Type B pancreatic cell (in vitro differentiated cells): ENCODE data around the gene RD3L. TPM values are rescaled to one million over a fixed set of nuclear protein-coding genes. Genes with fewer than 3 reads are reported as not detected.
"Not testable (repeated sequence)": the region's sequence is repeated elsewhere in the genome, so short reads cannot be mapped to it uniquely, and the experiment has no call there.

ENCODE experiments used
- DNase-seq: peaks from one replicate; pipeline ENCODE4 v3.0.0; 2021; ENCODE audit warnings: mixed read lengths; ENCODE audit not compliant: unreplicated experiment; ENCODE audit errors: extremely low spot score
- H3K27ac Mint-ChIP-seq: 2 replicates; pipeline ENCODE4 v1.8.0; 2021; ENCODE audit warnings: mild to moderate bottlenecking, mixed read lengths
- H3K27me3 Mint-ChIP-seq: 2 replicates; pipeline ENCODE4 v1.8.0; 2021; ENCODE audit warnings: mixed read lengths
- H3K36me3 Mint-ChIP-seq: 2 replicates; pipeline ENCODE4 v1.8.0; 2021; ENCODE audit warnings: mixed read lengths
- H3K4me1 Mint-ChIP-seq: one replicate; pipeline ENCODE4 v1.8.0; 2021; ENCODE audit warnings: mixed read lengths; ENCODE audit not compliant: unreplicated experiment
- H3K4me3 Mint-ChIP-seq: 2 replicates; pipeline ENCODE4 v1.8.0; 2021; ENCODE audit warnings: mild to moderate bottlenecking, mixed read lengths
- H3K9me3 Mint-ChIP-seq: 2 replicates; pipeline ENCODE4 v1.8.0; 2021; ENCODE audit warnings: mixed read lengths
- long read RNA-seq: library from polyadenylated mRNA; unstranded; transcript quantifications from one replicate; pipeline ENCODE4 v2.0.0, GENCODE V29; 2020
- total RNA-seq: library from RNA; stranded (reverse); gene quantifications from 2 replicates; pipeline ENCODE4 v1.2.1, GENCODE V29; 2021; ENCODE audit warnings: low replicate concordance
- TF ChIP-seq, protein P1 (sequence below): fragments of 200-600 bp; sonication (generic); conservative IDR thresholded peaks from 2 replicates; pipeline ENCODE4 v1.5.0; 2021; ENCODE audit warnings: antibody characterized with exemption, mild to moderate bottlenecking

Gene RD3L
- total RNA-seq: not detected in 2 replicates
- long read RNA-seq: 0 reads

DNA sequence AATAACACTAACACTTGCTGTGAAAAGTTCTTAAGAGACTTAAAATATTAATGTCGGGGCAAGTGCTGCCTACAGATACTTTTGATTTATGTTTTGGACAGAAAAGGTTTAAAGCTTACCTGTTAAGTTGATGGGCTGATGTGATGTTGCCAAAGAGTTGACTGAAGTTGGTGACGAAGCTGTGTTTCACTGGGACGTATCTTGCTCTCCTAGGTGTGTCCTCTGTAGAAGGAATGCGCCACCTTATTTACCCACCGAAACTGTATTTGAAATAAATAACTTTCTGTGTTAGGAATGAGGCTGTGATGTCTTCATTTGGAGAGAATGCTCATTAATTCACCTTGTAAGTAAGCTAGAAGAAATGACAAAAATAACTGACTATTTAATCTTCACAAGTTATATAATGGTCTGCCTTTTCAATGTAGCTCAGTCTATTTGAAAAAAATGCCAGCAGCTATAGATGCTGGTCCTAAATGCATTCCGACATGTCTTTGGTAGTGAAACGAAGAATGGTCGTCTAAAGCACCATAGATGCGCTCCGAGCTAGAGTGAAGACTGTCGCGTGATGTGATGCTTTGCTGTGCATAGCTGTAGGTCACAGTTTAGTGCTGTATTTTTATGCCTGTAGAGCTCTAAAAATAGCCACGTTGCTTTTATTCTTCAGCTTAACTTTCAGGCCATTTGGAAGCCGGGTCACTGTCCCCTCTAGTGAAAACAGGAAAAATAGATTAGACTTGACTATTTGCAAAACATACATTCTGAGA is at the start of gene RD3L:
Gene RD3L (minus strand): TSS at position 557 of the 764 bp plus-strand sequence. CDS start 834 bp downstream, outside the sequence.
- H3K9me3 Mint-ChIP-seq: no peaks in the 10 kb centered on the region
- H3K4me1 Mint-ChIP-seq: no peaks in the 10 kb centered on the region

GRCh38 chr14:103989964-103990363 is 47.6 kb upstream of the RD3L start:
- TF ChIP-seq, protein P1, sequence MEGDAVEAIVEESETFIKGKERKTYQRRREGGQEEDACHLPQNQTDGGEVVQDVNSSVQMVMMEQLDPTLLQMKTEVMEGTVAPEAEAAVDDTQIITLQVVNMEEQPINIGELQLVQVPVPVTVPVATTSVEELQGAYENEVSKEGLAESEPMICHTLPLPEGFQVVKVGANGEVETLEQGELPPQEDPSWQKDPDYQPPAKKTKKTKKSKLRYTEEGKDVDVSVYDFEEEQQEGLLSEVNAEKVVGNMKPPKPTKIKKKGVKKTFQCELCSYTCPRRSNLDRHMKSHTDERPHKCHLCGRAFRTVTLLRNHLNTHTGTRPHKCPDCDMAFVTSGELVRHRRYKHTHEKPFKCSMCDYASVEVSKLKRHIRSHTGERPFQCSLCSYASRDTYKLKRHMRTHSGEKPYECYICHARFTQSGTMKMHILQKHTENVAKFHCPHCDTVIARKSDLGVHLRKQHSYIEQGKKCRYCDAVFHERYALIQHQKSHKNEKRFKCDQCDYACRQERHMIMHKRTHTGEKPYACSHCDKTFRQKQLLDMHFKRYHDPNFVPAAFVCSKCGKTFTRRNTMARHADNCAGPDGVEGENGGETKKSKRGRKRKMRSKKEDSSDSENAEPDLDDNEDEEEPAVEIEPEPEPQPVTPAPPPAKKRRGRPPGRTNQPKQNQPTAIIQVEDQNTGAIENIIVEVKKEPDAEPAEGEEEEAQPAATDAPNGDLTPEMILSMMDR: no peak
- Mint-ChIP-seq H3K27me3 (peaks cover 20% of the 10 kb centered on the region), H3K9me3 (peaks cover 6% of the 10 kb centered on the region)

More for the DNA sequence above, at the start of gene RD3L:
- H3K4me3 Mint-ChIP-seq: no peak within 1 kb of the TSS
- H3K27me3 Mint-ChIP-seq: peaks cover 48% of the 10 kb centered on the region
- H3K36me3 Mint-ChIP-seq: no peaks in the 10 kb centered on the region
- TF ChIP-seq, protein P1: no peak
- no peak within 1 kb of the TSS for H3K27ac Mint-ChIP-seq
- DNase-seq: no peak

DNA sequence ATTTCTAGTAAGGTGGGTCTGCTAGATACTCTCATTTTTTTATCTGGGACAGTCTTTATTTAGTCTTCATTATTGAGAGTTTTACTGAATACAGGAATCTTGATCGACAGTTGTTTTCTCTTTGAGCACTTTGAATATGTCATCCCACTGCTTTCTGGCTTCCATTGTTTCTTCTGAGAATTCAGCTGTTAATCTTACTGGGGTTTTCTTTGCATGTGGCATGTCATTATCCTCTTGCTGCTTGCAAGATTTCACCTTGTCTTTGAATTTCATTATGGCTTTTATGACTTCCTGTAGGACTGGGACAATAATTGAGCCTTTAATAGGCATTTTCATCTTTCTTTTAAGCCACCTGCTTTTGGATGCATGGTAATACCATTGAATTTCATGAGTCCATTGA is 46.7 kb upstream of the RD3L start:
- no peak overlapping the region for H3K27ac Mint-ChIP-seq
- peaks cover 6% of the 10 kb centered on the region for H3K9me3 Mint-ChIP-seq
- TF ChIP-seq, protein P1: no peak
- H3K4me1 Mint-ChIP-seq: no peaks in the 10 kb centered on the region
- DNase-seq: no peak
- no peaks in the 10 kb centered on the region for H3K36me3 Mint-ChIP-seq
- H3K27me3 Mint-ChIP-seq: peaks cover 23% of the 10 kb centered on the region
- H3K4me3 Mint-ChIP-seq: no peak overlapping the region

More at GRCh38 chr14:103989964-103990363, 47.6 kb upstream of the RD3L start:
- no peak for DNase-seq
- Mint-ChIP-seq H3K36me3 (no peaks in the 10 kb centered on the region), H3K4me1 (no peaks in the 10 kb centered on the region), H3K4me3 (no peak overlapping the region), H3K27ac (no peak overlapping the region)

- Mint-ChIP-seq H3K9me3 (peaks cover 4% of the 10 kb centered on the region), H3K4me1 (no peaks in the 10 kb centered on the region), H3K36me3 (no peaks in the 10 kb centered on the region), H3K27ac (no peak overlapping the region), H3K27me3 (peaks cover 29% of the 10 kb centered on the region), H3K4me3 (no peak overlapping the region)
- TF ChIP-seq, protein P1: no peak
- no peak for DNase-seq
Measured at GRCh38 chr14:103984196-103984595, 41.9 kb upstream of the RD3L start.

DNA sequence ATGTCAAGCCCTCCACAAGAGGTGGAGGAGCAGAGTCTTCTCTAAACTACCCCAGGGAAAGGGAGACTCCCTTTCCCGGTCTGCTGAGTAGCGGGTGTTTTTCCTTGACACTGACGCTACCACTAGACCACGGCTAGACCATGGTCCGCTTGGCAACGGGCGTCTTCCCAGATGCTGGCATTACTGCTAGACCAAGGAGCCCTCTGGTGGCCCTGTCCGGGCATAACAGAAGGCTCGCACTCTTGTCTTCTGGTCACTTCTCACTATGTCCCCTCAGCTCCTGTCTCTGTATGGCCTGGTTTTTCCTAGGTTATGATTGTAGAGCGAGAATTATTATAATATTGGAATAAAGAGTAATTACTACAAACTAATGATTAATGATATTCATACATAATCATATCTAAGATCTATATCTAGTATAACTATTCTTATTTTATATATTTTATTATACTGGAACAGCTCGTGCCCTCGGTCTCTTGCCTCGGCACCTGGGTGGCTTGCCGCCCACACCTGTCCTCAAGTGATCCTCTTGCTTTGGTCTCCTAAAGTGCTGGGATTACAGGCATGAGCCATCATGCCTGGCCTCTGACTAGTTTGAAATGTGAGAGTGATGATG is 38.4 kb upstream of the RD3L start:
- not testable (repeated sequence) for H3K36me3 Mint-ChIP-seq, H3K4me1 Mint-ChIP-seq, H3K9me3 Mint-ChIP-seq, H3K4me3 Mint-ChIP-seq, H3K27ac Mint-ChIP-seq, DNase-seq
- H3K27me3 Mint-ChIP-seq: peaks cover 26% of the 10 kb centered on the region
- TF ChIP-seq, protein P1: peak; percentile 75
